Activated T-cell treated with anti-CD3 and anti-CD28 coated beads, Interleukin-2, amount 50 U/mL, for 48 hours (primary cell): Measurements from ENCODE around the gene BCL2L11.

ENCODE experiments used
- DNase-seq, 2 experiments: peaks; one replicate each; pipeline ENCODE4 v3.0.0-alpha.2; 2020

Gene BCL2L11

DNA sequence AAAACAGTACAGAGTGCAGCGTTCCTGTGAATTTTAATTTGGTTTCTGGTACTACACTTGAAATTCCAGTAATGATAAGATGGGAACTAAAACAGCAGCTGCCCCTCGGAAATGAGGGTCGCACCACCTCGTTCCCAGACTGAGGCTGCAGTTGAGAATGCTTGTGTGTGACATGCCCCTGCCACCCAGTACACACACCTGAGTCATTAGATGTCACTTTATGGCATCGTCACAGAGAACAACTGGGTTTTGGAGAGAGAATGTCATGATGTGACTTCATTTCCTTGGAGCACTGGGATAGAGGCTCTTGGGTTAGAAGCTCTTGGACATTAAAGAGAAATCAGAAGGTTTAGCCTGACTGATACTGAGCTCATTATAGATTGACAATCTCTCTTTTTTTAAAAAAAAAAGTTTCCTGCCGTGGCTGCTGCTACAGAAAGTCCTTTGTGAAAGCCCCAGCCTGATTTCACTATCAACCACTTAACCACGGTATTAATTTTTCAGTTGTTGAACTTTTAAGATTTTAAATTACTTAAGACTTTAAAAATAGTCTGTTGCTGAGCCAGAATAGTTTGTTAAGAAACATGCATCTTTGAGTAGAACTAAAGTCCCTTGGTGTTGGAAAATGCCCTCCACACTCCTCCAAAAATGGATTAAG lies 24.5 kb downstream of the BCL2L11 start:
- DNase-seq, result no peak

DNA sequence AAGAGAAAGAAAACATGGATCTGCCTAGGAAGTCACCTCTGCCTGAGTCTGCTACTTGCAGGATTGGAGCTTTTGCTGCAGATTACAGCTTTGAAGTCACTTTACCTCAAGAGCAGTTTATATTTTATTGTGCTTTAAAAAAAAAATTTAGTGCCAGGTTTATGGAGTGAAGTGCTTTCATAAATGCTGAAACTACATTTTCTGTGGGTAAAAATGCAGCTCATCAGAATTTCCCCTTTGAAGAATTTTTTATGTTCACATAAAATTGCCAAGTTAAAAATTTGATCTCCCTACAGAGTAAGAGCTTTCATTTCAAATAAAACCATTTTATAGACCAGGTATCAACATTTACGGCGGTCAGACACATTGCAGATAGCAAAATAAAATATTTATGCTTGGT lies 25.2 kb downstream of the BCL2L11 start:
- no peak for DNase-seq

DNA sequence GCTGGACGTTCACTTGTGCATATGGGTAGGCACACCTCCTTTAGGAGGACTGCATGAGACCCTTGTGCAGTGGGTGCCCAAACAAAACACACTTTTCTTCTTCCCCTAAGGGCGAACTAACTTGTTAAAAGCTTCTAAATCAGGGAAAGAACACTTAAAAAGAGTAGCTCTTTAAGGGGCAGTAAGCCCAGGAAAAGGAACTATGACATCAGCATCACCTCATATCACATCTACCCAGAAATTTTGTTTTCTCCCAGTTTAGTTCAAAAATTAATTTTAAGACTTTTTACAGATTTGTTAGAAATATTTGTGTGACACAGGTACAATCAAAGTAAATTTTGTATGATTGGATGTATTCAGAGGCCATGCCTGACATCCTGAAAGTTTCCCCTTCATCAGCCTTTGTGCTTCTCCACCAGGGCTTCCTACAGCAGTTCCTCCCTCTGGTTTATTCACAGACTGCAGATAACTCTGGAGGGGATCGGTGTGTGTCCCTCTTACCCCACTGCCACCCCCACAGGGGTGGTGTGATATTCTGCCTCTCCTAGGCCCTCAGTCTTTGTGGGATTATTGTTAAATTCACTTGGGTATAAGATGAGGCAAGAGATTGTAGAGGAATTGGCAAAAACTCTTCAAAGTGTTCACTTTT lies 27.6 kb downstream of the BCL2L11 start:
- no peak for DNase-seq

GRCh38 chr2:111148925-111149324 lies 28.2 kb downstream of the BCL2L11 start:
- no peak for DNase-seq

GRCh38 chr2:111149882-111150455 lies 29.3 kb downstream of the BCL2L11 start:
- DNase-seq, result no peak

DNA sequence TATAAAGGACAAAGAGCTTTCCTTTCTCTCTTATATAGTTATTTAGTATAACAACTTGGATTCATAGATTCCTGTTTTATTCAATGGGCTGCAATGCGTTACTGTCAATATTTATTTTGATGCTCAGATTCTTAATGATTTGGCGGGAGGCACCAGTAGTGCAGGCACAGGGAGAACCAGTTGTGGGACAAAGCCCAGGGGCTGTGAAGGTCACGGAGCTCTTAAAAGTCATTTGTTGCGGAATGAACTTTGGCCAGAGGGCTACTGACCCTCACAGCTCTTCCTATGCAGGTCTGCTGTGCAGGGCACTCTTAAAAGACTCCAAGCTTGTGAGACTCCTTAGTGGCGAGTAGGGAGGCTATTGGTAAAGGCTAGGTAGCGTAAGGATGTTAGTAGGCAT lies 34.0 kb downstream of the BCL2L11 start:
- no peak for DNase-seq

DNA sequence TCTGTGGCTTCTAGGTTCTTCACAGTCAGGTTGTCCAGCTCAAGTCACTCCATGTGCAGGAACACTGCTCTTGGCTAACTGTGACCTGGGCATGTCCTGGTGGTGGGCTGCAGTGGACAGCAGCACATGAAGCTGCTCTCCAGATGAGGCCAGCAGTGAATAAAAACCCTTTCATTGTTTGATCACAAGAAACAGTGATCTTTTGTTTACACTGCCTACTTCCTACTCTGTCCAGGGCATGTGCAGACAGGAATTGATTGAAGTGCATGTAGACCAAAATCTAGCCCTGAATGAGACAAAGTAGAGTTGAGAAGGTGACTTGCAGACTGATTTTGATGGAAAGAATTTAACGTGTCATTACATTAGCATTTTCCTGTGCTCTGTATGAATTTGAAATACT lies 34.9 kb downstream of the BCL2L11 start:
- no peak for DNase-seq

DNA sequence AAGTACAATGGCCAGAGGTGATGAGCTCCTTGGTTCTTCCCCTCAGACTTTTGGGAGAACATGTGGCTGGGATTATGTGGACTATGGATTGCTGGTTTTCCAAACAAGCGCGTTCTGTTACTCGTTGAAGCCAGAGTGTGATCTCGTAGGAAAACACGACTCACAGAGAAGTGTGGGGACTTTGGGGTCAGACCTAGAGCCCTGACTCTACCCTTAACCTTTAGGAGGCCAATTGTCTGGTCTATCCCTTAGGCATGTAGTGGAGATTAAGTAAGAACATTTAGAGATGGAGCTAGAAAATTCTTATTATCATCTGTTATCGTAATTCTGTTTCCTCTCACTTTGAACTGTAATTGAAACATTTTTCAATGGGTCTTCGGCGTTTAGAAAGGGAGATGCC lies 35.8 kb downstream of the BCL2L11 start:
- no peak for DNase-seq

- no peak for DNase-seq
These were observed 36.5 kb downstream of the BCL2L11 start for GRCh38 chr2:111157071-111157661.

DNA sequence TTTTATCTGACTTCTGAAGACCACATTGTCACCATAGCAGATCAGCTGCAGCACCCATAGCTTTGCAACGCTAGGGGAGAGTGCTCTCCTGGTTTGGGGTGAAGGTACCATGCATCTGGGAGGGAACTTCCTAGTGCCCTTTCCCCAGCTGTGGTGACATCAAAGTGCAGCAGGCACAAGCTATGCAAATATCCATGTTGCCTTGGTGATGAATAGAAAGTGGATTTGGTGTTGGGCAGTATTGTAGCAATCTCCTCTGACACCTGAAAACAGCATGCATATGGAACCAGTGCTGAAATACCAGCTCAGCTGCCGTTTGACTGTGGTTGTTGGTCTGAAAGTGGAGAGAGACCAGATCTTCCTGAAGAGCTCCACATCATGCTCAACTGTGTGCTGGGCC lies 37.1 kb downstream of the BCL2L11 start:
- no peak for DNase-seq

GRCh38 chr2:111159641-111160040 lies 38.9 kb downstream of the BCL2L11 start:
- no peak for DNase-seq

DNA sequence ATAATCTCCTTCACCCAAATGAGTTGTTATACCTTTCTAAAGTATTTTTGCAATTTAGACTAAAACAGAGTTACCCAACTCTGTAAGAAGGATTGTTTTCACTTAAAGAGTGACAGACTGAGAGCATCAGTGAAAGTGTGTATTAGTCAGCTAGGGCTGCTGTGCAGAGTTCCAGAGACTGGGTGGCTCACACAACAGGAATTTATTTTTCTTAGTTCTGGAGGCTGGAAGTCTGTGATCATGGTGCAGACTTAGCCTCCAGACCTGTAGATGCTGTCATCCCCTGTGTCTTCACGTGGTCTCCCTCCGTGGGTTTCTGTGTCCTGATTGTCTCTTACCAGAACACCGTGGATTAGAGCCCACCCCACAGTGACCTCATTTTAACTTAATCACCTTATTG lies 40.0 kb downstream of the BCL2L11 start:
- DNase-seq, result no peak

GRCh38 chr2:111161971-111162370 lies 41.3 kb downstream of the BCL2L11 start:
- no peak for DNase-seq

DNA sequence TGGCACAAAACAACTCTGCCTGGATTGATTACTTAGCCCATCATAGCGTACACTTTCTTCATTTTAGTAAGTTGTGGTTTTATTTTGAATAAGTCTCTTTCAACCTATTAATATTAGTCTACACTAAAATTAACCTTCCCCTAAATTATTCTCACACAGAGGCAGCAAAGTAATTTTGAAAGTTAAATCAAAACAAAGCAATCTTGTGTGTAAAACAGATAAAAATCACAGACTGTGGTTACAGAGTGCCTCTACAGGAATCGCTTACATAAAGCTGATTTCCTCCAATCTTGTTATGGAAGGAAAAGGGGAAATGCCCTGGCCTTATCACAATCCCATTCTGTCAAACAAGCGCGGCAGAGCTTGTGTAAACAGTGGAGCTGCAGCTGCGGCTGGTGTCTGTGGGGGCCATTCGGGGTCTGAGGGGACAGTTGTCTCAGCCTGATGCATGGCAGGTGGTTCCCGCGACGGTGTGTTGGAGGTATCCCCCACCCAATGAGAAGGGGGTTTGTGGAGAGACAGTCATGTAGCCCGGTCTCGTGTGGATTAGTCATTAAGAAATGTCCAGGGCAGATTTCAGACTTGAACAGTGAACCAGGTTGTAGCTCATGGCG lies 42.1 kb downstream of the BCL2L11 start:
- DNase-seq, result peak in 1 of 2 experiments; percentile 39

DNA sequence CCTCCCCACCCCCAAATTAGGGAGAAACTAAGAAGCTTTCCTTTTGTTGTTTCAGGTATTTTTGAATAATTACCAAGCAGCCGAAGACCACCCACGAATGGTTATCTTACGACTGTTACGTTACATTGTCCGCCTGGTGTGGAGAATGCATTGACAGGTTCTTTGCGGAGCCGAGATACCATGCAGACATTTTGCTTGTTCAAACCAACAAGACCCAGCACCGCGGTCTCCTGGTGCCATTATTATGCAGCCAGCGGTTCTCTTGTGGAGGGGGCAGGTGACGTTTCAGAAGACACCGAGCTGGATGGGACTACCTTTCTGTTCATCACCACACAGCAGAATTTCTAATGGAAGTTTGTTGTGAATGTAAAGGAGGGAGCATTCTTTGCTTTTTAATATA lies 43.4 kb downstream of the BCL2L11 start:
- DNase-seq, result no peak

DNA sequence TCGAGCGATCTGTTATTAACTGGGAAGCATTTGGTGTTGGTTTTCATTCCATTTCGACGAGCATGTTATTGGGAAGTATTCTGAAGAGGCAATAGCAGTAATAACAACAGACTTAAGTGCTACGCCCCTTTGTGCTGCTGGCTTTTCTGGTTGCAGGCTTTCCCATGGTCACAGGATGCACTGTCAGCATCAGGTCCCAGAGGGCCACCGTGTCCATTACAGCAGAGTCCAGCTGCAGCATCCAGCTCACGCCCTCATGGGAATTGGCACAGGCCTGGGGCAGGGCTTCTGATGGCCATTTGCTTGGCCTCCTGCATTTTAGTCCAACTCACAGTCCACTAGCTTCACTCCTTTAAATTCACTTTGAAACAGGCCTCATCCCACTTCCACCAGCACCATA lies 44.4 kb downstream of the BCL2L11 start:
- no peak for DNase-seq

DNA sequence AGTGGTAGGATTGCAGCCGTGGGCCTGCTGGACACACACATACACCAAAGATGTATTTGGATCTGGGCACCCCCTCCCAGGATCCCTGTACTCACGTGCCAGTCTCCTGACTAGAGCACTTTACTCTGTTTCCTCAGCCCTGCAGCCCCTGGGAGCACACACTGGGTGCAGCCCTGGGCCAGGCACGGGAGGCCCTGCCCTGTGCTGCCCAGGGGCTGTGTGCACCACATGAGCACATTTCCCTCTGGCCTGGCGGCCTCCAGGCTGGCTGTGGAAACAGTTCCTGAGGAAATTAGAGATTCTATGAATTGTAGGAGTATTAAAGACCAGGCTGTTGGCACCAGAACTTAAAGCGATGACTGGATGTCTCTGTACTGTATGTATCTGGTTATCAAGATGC lies 45.4 kb downstream of the BCL2L11 start:
- DNase-seq, result no peak

GRCh38 chr2:111167076-111167862 lies 46.6 kb downstream of the BCL2L11 start:
- no peak for DNase-seq

DNA sequence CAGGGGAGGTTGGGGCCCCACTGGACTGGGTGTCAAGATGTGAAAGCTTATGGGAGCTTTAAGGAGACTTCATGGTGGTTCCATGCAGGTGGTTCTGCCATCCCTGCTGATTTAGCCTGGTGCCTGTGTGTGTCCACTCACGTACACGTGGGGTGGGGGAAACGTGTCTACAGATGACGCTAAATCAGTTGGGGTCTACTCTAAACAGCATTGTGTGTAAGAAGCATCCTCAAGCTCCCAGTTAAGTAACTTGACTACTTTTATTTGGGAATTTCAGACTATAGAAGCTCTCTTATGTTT lies 47.1 kb downstream of the BCL2L11 start:
- DNase-seq, result no peak

DNA sequence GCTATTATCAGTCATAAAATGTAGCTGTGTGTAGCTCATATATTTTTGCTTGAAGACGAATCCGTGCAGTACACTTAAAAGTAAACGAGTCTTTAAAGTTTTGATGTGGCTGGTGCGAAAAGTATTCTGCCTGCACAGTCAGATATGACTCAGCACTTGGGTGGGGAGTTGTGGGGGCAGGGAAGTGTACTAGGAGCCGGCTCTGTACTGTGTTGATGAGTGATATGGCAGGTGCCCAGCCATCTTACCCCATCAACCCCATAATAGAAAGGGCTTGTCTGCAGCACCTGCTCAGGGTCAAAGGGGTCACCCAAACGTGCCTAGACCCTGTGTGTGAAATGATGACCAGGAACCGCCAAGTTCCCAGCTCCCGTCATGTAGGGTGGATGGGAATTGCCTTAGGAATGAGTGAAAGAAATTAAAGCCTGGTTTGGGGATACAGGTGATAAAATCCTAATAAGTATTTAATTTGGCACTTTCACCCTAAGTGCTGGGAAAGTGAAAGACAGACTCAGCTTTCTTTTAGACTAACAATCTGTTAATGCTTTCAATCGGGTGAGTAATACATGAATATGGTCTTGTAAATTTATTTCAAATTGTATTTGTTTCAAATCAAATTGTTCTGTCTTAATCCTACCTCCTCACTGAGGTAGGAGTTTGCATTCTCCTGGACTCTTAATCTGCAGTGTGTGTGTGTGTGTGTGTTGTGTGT lies 48.0 kb downstream of the BCL2L11 start:
- DNase-seq, result peak; percentile 78 to 82

- no peak for DNase-seq
These were observed 48.6 kb downstream of the BCL2L11 start for GRCh38 chr2:111169268-111169667.

- no peak for DNase-seq
These were observed 49.2 kb downstream of the BCL2L11 start for GRCh38 chr2:111169924-111170323.
